ENCODE results near the gene CTDSP1. TPM values are rescaled to one million over a fixed set of nuclear protein-coding genes. Genes with fewer than 3 reads are reported as not detected.

Gene CTDSP1
- polyA plus RNA-seq, result 100 to 1,000 TPM in 3 of 4 donors, 10 to 100 TPM in 1; 94.3 to 181 (median 127) TPM
- long read RNA-seq, donor 1, result 0 reads
- long read RNA-seq, donor 2, transcript CTDSP1-201 (7 exons, 2,638 nt), result major isoform, 5 of 68 reads
- long read RNA-seq, donor 2, partial matches to known transcripts, result 53 of 68 reads
- long read RNA-seq, donor 2, other reads (novel, unspliced or antisense), result 10 of 68 reads
- long read RNA-seq, donor 3, transcript CTDSP1-201 (7 exons, 2,638 nt), result major isoform, 7 of 29 reads
- long read RNA-seq, donor 3, partial matches to known transcripts, result 11 of 29 reads
- long read RNA-seq, donor 3, other reads (novel, unspliced or antisense), result 9 of 29 reads
- long read RNA-seq, donor 4, partial matches to known transcripts, result 0 of 1 reads
- long read RNA-seq, donor 4, other reads (novel, unspliced or antisense), result 0 of 1 reads
- long read RNA-seq, donor 5, transcript CTDSP1-201 (7 exons, 2,638 nt), result major isoform, 5 of 13 reads
- long read RNA-seq, donor 5, partial matches to known transcripts, result 5 of 13 reads
- long read RNA-seq, donor 5, other reads (novel, unspliced or antisense), result 0 of 13 reads
- long read RNA-seq, donor 6, transcript CTDSP1-201 (7 exons, 2,638 nt), result major isoform, 5 of 30 reads
- long read RNA-seq, donor 6, transcript CTDSP1-202 (7 exons, 842 nt), result major isoform, 5 of 30 reads
- long read RNA-seq, donor 6, partial matches to known transcripts, result 0 of 30 reads
- long read RNA-seq, donor 6, other reads (novel, unspliced or antisense), result 18 of 30 reads
- long read RNA-seq, donor 7, result 0 reads
- long read RNA-seq, donor 8, partial matches to known transcripts, result 0 of 2 reads
- long read RNA-seq, donor 8, other reads (novel, unspliced or antisense), result 0 of 2 reads
- long read RNA-seq, donor 9, partial matches to known transcripts, result 0 of 2 reads
- long read RNA-seq, donor 9, other reads (novel, unspliced or antisense), result 0 of 2 reads
- long read RNA-seq, donor 10, transcript CTDSP1-201 (7 exons, 2,638 nt), result major isoform, 17 of 39 reads
- long read RNA-seq, donor 10, partial matches to known transcripts, result 16 of 39 reads
- long read RNA-seq, donor 10, other reads (novel, unspliced or antisense), result 0 of 39 reads

GRCh38 chr2:218399391-218400166, at the start of gene CTDSP1:
TSS of gene CTDSP1 (plus strand) at chr2:218399868. CDS start at chr2:218400091, 223 bp downstream.
- Histone ChIP-seq H3K36me3 (ENCODE audit: control insufficient read depth in 3 of 3, insufficient read depth in 2 of 3, low read depth in 1 of 3, low read length in 3 of 3) (peaks cover 17 to 37% (median 25%) of the 10 kb centered on the region in 3 donors), H3K4me3 (ENCODE audit: low read depth in 1 of 3, low read length in 3 of 3) (peak within 1 kb of the TSS; percentile 94 to 100 (median 96)), H3K27ac (ENCODE audit: low read depth in 1 of 3, low read length in 2 of 3) (peak within 1 kb of the TSS; percentile 99 to 100 (median 100)), H3K4me1 (ENCODE audit: control insufficient read depth in 3 of 3, insufficient read depth in 2 of 3, low read depth in 1 of 3, low read length in 2 of 3) (peaks cover 3 to 58% (median 3%) of the 10 kb centered on the region in 3 donors), H3K9me3 (ENCODE audit: control insufficient read depth in 2 of 2, insufficient read depth in 1 of 2, low read depth in 1 of 2, low read length in 1 of 2) (no peaks in the 10 kb centered on the region), H3K27me3 (ENCODE audit: control insufficient read depth in 3 of 3, insufficient read depth in 3 of 3, low read length in 3 of 3) (no peaks in the 10 kb centered on the region)
- DNase-seq (peak; percentile 97 to 100), FAIRE-seq (no peak)
- 0 to 1% (median 0%) methylated on average over 57 to 78 of the region's 78 CpGs for WGBS, 3 donors

- Histone ChIP-seq H3K4me3 (ENCODE audit: low read depth in 1 of 3, low read length in 3 of 3) (no peak overlapping the region), H3K27ac (ENCODE audit: low read depth in 1 of 3, low read length in 2 of 3) (no peak overlapping the region), H3K27me3 (ENCODE audit: control insufficient read depth in 3 of 3, insufficient read depth in 3 of 3, low read length in 3 of 3) (no peaks in the 10 kb centered on the region), H3K36me3 (ENCODE audit: control insufficient read depth in 3 of 3, insufficient read depth in 2 of 3, low read depth in 1 of 3, low read length in 3 of 3) (no peaks in the 10 kb centered on the region), H3K4me1 (ENCODE audit: control insufficient read depth in 3 of 3, insufficient read depth in 2 of 3, low read depth in 1 of 3, low read length in 2 of 3) (peaks cover 0 to 16% (median 0%) of the 10 kb centered on the region in 3 donors), H3K9me3 (ENCODE audit: control insufficient read depth in 2 of 2, insufficient read depth in 1 of 2, low read depth in 1 of 2, low read length in 1 of 2) (peaks cover 0 to 18% of the 10 kb centered on the region in 2 donors)
- no peak for FAIRE-seq
- no peak for DNase-seq
- WGBS, 3 donors, result 85 to 94% (median 87%) methylated on average over 14 of the region's 14 CpGs
Observed at GRCh38 chr2:218354045-218354444, 45.6 kb upstream of the CTDSP1 start.

GRCh38 chr2:218354850-218355443, 44.7 kb upstream of the CTDSP1 start:
- FAIRE-seq (no peak), DNase-seq (peak; percentile 51 to 81)
- Histone ChIP-seq H3K27ac (ENCODE audit: low read depth in 1 of 3, low read length in 2 of 3) (peak overlapping the region in 2 of 3 donors; percentile 48 to 64), H3K36me3 (ENCODE audit: control insufficient read depth in 3 of 3, insufficient read depth in 2 of 3, low read depth in 1 of 3, low read length in 3 of 3) (no peaks in the 10 kb centered on the region), H3K27me3 (ENCODE audit: control insufficient read depth in 3 of 3, insufficient read depth in 3 of 3, low read length in 3 of 3) (no peaks in the 10 kb centered on the region), H3K4me3 (ENCODE audit: low read depth in 1 of 3, low read length in 3 of 3) (no peak overlapping the region), H3K4me1 (ENCODE audit: control insufficient read depth in 3 of 3, insufficient read depth in 2 of 3, low read depth in 1 of 3, low read length in 2 of 3) (peaks cover 0 to 16% (median 0%) of the 10 kb centered on the region in 3 donors), H3K9me3 (ENCODE audit: control insufficient read depth in 2 of 2, insufficient read depth in 1 of 2, low read depth in 1 of 2, low read length in 1 of 2) (peaks cover 0 to 15% of the 10 kb centered on the region in 2 donors)
- WGBS, 3 donors, result 17 to 55% (median 39%) methylated on average over 20 of the region's 20 CpGs

GRCh38 chr2:218357236-218358177, 42.2 kb upstream of the CTDSP1 start:
- Histone ChIP-seq H3K9me3 (ENCODE audit: control insufficient read depth in 2 of 2, insufficient read depth in 1 of 2, low read depth in 1 of 2, low read length in 1 of 2) (peaks cover 0 to 5% of the 10 kb centered on the region in 2 donors), H3K4me1 (ENCODE audit: control insufficient read depth in 3 of 3, insufficient read depth in 2 of 3, low read depth in 1 of 3, low read length in 2 of 3) (peaks cover 0 to 16% (median 0%) of the 10 kb centered on the region in 3 donors), H3K4me3 (ENCODE audit: low read depth in 1 of 3, low read length in 3 of 3) (no peak overlapping the region), H3K27ac (ENCODE audit: low read depth in 1 of 3, low read length in 2 of 3) (no peak overlapping the region), H3K36me3 (ENCODE audit: control insufficient read depth in 3 of 3, insufficient read depth in 2 of 3, low read depth in 1 of 3, low read length in 3 of 3) (no peaks in the 10 kb centered on the region), H3K27me3 (ENCODE audit: control insufficient read depth in 3 of 3, insufficient read depth in 3 of 3, low read length in 3 of 3) (no peaks in the 10 kb centered on the region)
- DNase-seq, result no peak
- 71 to 73% (median 71%) methylated on average over 16 to 17 of the region's 17 CpGs for WGBS, 3 donors
- no peak for FAIRE-seq

GRCh38 chr2:218360453-218360852, 39.2 kb upstream of the CTDSP1 start:
- H3K4me3 ChIP-seq (ENCODE audit: low read depth in 1 of 3, low read length in 3 of 3), result no peak overlapping the region
- 93 to 95% (median 93%) methylated on average over 4 of the region's 4 CpGs for WGBS, 3 donors
- DNase-seq (no peak), FAIRE-seq (no peak)
- no peaks in the 10 kb centered on the region for H3K9me3 ChIP-seq (ENCODE audit: control insufficient read depth in 2 of 2, insufficient read depth in 1 of 2, low read depth in 1 of 2, low read length in 1 of 2)
- no peaks in the 10 kb centered on the region for H3K36me3 ChIP-seq (ENCODE audit: control insufficient read depth in 3 of 3, insufficient read depth in 2 of 3, low read depth in 1 of 3, low read length in 3 of 3)
- no peak overlapping the region for H3K27ac ChIP-seq (ENCODE audit: low read depth in 1 of 3, low read length in 2 of 3)
- no peaks in the 10 kb centered on the region for H3K27me3 ChIP-seq (ENCODE audit: control insufficient read depth in 3 of 3, insufficient read depth in 3 of 3, low read length in 3 of 3)
- peaks cover 0 to 9% (median 0%) of the 10 kb centered on the region in 3 donors for H3K4me1 ChIP-seq (ENCODE audit: control insufficient read depth in 3 of 3, insufficient read depth in 2 of 3, low read depth in 1 of 3, low read length in 2 of 3)

DNA sequence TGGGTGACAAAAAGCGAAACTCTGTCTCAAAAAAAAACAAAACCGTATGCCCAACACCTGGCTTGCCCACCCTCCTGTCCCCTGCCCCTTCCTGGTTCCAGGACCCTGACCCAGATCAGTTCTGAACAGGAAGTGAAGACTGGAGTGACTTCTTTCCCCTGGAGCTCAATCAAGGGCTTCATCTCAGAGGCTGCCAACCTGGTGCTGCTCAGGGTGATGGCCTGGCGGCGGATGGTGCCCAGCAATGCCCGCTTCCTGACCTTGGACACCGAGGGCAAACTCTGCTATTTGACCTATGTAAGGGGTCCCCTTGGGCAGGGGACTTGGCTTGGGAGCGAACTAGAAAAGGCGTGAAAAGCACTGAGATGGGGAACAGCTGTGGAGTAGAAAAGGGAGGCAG, 37.1 kb upstream of the CTDSP1 start:
- DNase-seq (no peak), FAIRE-seq (no peak)
- Histone ChIP-seq H3K27me3 (ENCODE audit: control insufficient read depth in 3 of 3, insufficient read depth in 3 of 3, low read length in 3 of 3) (no peaks in the 10 kb centered on the region), H3K4me1 (ENCODE audit: control insufficient read depth in 3 of 3, insufficient read depth in 2 of 3, low read depth in 1 of 3, low read length in 2 of 3) (peaks cover 0 to 4% (median 0%) of the 10 kb centered on the region in 3 donors), H3K4me3 (ENCODE audit: low read depth in 1 of 3, low read length in 3 of 3) (no peak overlapping the region), H3K9me3 (ENCODE audit: control insufficient read depth in 2 of 2, insufficient read depth in 1 of 2, low read depth in 1 of 2, low read length in 1 of 2) (peaks cover 2 to 9% of the 10 kb centered on the region in 2 donors), H3K27ac (ENCODE audit: low read depth in 1 of 3, low read length in 2 of 3) (no peak overlapping the region), H3K36me3 (ENCODE audit: control insufficient read depth in 3 of 3, insufficient read depth in 2 of 3, low read depth in 1 of 3, low read length in 3 of 3) (no peaks in the 10 kb centered on the region)
- WGBS, 3 donors, result 86 to 87% (median 87%) methylated on average over 8 of the region's 8 CpGs

- H3K36me3 ChIP-seq (ENCODE audit: control insufficient read depth in 3 of 3, insufficient read depth in 2 of 3, low read depth in 1 of 3, low read length in 3 of 3), result no peaks in the 10 kb centered on the region
- H3K9me3 ChIP-seq (ENCODE audit: control insufficient read depth in 2 of 2, insufficient read depth in 1 of 2, low read depth in 1 of 2, low read length in 1 of 2), result peaks cover 2 to 9% of the 10 kb centered on the region in 2 donors
- H3K27ac ChIP-seq (ENCODE audit: low read depth in 1 of 3, low read length in 2 of 3), result no peak overlapping the region
- DNase-seq, result no peak
- no peak for FAIRE-seq
- H3K27me3 ChIP-seq (ENCODE audit: control insufficient read depth in 3 of 3, insufficient read depth in 3 of 3, low read length in 3 of 3), result no peaks in the 10 kb centered on the region
- 83 to 91% (median 91%) methylated on average over 3 of the region's 3 CpGs for WGBS, 3 donors
- H3K4me3 ChIP-seq (ENCODE audit: low read depth in 1 of 3, low read length in 3 of 3), result no peak overlapping the region
- peaks cover 0 to 11% (median 0%) of the 10 kb centered on the region in 3 donors for H3K4me1 ChIP-seq (ENCODE audit: control insufficient read depth in 3 of 3, insufficient read depth in 2 of 3, low read depth in 1 of 3, low read length in 2 of 3)
Observed at GRCh38 chr2:218363736-218364135, 35.9 kb upstream of the CTDSP1 start.

Measured in small intestine (tissue), 16 donors.